Mesothelial cell of epicardium (in vitro differentiated cells): Measurements from ENCODE around the gene STARD8. TPM values are rescaled to one million over a fixed set of nuclear protein-coding genes. Genes with fewer than 3 reads are reported as not detected.

Source experiments
- DNase-seq, 2 experiments: peaks; one replicate each; pipeline ENCODE4 v3.0.0; 2021; ENCODE audit warnings: low spot score in 2 of 2; ENCODE audit not compliant: unreplicated experiment in 2 of 2
- H3K27ac Mint-ChIP-seq: 2 replicates; pipeline ENCODE4 v1.8.0; 2021; ENCODE audit warnings: mixed read lengths
- H3K27me3 Mint-ChIP-seq: 2 replicates; pipeline ENCODE4 v1.8.0; 2021; ENCODE audit warnings: low read depth, mixed read lengths
- H3K36me3 Mint-ChIP-seq: 2 replicates; pipeline ENCODE4 v1.8.0; 2021; ENCODE audit warnings: mixed read lengths
- H3K4me1 Mint-ChIP-seq: 2 replicates; pipeline ENCODE4 v1.8.0; 2021; ENCODE audit warnings: mixed read lengths
- H3K4me3 Mint-ChIP-seq: 2 replicates; pipeline ENCODE4 v1.8.0; 2021; ENCODE audit warnings: mild to moderate bottlenecking, moderate library complexity, mixed read lengths
- H3K9me3 Mint-ChIP-seq: 2 replicates; pipeline ENCODE4 v1.8.0; 2021; ENCODE audit warnings: mixed read lengths
- total RNA-seq: library from RNA; stranded (reverse); gene quantifications from 3 replicates; pipeline ENCODE4 v1.2.1, GENCODE V29; 2021
- TF ChIP-seq, protein P1 (sequence below): fragments of 200-600 bp; sonication (generic); IDR thresholded peaks from one replicate; pipeline ENCODE4 v1.5.0; 2021; ENCODE audit warnings: antibody characterized with exemption; ENCODE audit not compliant: unreplicated experiment

STARD8 gene
- total RNA-seq, 1 donor from 2014 or later, result 6.4 TPM

DNA sequence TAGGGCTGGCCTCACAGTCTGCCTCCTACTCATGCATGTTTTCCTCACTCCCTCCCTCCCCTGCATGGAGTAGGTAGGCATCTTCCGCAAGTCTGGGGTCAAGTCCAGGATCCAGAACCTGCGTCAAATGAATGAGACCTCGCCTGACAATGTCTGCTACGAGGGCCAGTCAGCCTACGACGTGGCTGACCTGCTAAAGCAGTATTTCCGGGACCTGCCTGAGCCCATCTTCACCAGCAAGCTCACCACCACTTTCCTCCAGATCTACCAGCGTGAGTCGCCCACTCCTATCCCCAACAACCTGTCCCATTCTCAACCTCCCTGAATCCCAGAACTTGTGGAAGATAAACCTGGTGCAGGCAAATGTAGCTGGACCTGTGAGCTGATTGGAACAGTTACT is 73.4 kb downstream of the STARD8 start:
- TF ChIP-seq, protein P1, sequence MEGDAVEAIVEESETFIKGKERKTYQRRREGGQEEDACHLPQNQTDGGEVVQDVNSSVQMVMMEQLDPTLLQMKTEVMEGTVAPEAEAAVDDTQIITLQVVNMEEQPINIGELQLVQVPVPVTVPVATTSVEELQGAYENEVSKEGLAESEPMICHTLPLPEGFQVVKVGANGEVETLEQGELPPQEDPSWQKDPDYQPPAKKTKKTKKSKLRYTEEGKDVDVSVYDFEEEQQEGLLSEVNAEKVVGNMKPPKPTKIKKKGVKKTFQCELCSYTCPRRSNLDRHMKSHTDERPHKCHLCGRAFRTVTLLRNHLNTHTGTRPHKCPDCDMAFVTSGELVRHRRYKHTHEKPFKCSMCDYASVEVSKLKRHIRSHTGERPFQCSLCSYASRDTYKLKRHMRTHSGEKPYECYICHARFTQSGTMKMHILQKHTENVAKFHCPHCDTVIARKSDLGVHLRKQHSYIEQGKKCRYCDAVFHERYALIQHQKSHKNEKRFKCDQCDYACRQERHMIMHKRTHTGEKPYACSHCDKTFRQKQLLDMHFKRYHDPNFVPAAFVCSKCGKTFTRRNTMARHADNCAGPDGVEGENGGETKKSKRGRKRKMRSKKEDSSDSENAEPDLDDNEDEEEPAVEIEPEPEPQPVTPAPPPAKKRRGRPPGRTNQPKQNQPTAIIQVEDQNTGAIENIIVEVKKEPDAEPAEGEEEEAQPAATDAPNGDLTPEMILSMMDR, result no peak
- Mint-ChIP-seq H3K9me3 (peaks cover 5% of the 10 kb centered on the region), H3K27ac (no peak overlapping the region), H3K4me1 (no peaks in the 10 kb centered on the region), H3K27me3 (no peaks in the 10 kb centered on the region), H3K36me3 (peaks cover 2% of the 10 kb centered on the region), H3K4me3 (no peak overlapping the region)
- DNase-seq, result no peak

DNA sequence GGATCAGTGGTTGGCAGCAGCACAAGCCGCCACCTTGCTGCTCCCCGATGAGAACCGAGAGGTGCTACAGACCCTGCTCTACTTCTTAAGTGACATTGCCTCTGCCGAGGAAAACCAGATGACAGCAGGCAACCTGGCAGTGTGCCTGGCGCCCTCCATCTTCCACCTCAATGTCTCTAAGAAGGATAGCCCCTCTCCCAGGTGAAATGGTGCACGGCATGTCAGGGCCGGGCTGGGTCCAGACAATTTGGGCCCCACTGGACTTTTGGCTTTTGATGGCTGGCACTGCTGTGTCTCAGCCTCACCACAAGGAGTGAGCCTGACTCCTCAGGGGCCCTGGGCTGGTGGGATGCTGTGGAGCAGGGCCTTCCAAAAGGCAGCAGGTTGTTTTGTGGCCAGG is 74.1 kb downstream of the STARD8 start:
- TF ChIP-seq, protein P1, result no peak
- Mint-ChIP-seq H3K4me1 (no peaks in the 10 kb centered on the region), H3K36me3 (peaks cover 2% of the 10 kb centered on the region), H3K27ac (no peak overlapping the region), H3K9me3 (no peaks in the 10 kb centered on the region), H3K4me3 (no peak overlapping the region), H3K27me3 (no peaks in the 10 kb centered on the region)
- no peak for DNase-seq

DNA sequence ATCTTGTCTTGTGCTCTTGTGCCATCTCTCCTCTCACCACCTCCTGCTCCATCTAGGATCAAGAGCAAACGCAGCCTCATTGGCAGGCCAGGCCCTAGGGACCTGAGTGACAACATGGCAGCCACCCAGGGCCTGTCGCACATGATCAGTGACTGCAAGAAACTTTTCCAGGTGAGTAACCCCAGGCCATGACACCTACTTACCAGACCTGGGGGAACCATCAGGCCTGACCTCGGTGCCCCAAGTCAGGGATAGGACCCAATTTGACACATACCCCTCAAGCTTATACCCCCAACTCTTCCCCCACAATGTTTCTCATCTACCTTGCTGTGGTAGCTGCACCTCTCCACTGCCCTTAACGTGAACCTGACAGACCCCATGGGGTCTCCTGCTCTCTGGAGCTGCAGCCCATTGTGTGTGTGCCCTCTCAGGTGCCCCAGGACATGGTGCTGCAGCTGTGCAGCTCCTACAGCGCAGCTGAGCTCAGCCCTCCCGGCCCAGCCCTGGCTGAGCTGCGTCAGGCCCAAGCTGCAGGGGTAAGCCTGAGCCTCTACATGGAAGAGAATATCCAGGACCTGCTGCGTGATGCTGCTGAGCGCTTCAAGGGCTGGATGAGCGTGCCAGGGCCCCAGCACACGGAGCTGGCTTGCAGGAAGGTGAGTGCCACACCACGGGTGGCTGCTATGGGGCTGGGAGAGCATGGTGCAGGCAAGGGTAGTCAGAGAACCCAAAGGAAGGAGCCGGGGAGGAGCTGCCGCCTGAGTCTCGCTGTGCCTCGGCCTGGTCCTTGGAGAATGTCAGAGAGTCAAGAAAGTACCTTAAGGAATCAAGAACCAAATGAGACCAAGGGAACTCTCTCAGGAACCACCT is 74.8 kb downstream of the STARD8 start:
- Mint-ChIP-seq H3K27ac (no peak overlapping the region), H3K4me1 (no peaks in the 10 kb centered on the region), H3K9me3 (no peaks in the 10 kb centered on the region), H3K36me3 (peaks cover 2% of the 10 kb centered on the region), H3K27me3 (no peaks in the 10 kb centered on the region), H3K4me3 (no peak overlapping the region)
- no peak for DNase-seq
- TF ChIP-seq, protein P1, result no peak

DNA sequence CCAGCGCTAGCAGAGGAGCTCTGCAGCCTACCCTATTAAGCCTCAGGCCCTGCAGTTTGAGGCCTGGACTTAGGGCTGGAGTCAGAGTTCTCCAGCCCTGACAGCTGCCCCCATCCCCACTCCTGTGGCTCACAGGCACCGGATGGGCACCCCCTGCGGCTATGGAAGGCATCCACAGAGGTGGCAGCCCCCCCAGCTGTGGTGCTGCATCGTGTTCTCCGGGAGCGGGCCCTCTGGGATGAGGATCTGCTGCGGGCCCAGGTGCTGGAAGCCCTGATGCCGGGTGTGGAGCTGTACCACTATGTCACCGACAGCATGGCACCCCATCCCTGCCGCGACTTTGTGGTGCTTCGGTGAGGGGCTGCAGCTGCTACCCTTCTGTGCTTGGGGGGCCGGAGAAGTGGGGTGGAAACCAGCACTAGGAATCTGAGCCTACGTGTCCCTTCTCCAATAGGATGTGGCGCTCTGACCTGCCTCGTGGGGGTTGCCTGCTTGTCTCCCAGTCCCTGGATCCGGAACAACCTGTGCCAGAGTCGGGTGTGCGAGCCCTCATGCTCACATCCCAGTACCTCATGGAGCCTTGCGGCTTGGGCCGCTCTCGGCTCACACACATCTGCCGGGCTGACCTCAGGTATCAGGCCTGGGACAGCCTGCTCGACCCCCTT is 76.2 kb downstream of the STARD8 start:
- DNase-seq, result no peak
- Mint-ChIP-seq H3K9me3 (no peaks in the 10 kb centered on the region), H3K4me3 (no peak overlapping the region)

DNA sequence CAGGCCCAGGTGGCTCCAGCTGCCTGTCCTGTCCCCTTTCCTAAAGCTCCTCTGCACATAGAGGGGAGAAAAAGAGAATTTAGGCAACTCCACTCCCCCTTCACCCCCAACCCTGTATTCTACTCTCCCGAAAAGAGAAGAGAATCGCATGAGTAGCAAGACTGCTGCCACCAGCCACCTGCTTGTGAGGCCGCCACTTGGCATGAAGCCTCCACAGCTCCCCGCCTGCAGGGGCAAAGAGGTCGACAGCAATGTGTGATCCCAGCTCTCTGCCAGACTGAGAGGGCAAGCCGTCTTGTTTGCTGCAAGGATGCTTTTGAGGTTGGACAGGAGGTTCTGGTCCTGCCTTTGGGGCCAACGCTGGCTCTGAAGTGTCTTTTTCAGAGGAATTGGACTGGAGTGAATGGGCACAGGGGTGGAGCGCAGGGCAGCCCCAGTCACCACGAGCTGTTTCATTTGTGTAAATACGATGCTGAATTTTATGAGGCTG is 77.1 kb downstream of the STARD8 start:
- TF ChIP-seq, protein P1, result no peak
- no peak overlapping the region for H3K27ac Mint-ChIP-seq
- no peaks in the 10 kb centered on the region for H3K27me3 Mint-ChIP-seq
- no peak overlapping the region for H3K4me3 Mint-ChIP-seq
- no peaks in the 10 kb centered on the region for H3K4me1 Mint-ChIP-seq
- no peaks in the 10 kb centered on the region for H3K36me3 Mint-ChIP-seq
- no peak for DNase-seq
- H3K9me3 Mint-ChIP-seq, result peaks cover 3% of the 10 kb centered on the region

More for the DNA sequence above, 76.2 kb downstream of the STARD8 start:
- TF ChIP-seq, protein P1, result no peak
- no peaks in the 10 kb centered on the region for H3K27me3 Mint-ChIP-seq
- no peaks in the 10 kb centered on the region for H3K36me3 Mint-ChIP-seq
- no peak overlapping the region for H3K27ac Mint-ChIP-seq
- no peaks in the 10 kb centered on the region for H3K4me1 Mint-ChIP-seq
